Left ventricle myocardium superior (tissue), 1 donor: ENCODE data around the gene ITGA5. TPM values are rescaled to one million over a fixed set of nuclear protein-coding genes. Genes with fewer than 3 reads are reported as not detected.
A peak's percentile ranks its signal among the peaks of the same experiment; 100 is the strongest.

Source experiments
- ATAC-seq: fragments of 200-7000 bp; cut with Tn5 transposase; one replicate; pipeline ENCODE4 v1.9.1; 2020; ENCODE audit warnings: mild to moderate bottlenecking, moderate library complexity
- DNase-seq: peaks from one replicate; pipeline ENCODE4 v3.0.0-alpha.2; 2020
- intact Hi-C: fragments of 100-400 bp; cut with micrococcal nuclease; formaldehyde crosslinking; loops from one replicate; pipeline ENCODE4 v1.11.0; 2022
- total RNA-seq: library from RNA; stranded (reverse); fragmentation: NEBNext Ultra II Directional; extraction: Animal tissue kit (Norgen Biotek cat#: 25700); gene quantifications from one replicate; pipeline ENCODE4 v1.2.1, GENCODE V29; 2021
- donor health status: DM: no; HTN: yes; CAD: no; lungs with severe emphysema.

The ITGA5 gene
- total RNA-seq, 1 donor from 2014 or later, result 44.1 TPM

- intact Hi-C loops, result no loop called here
Measured at GRCh38 chr12:54432815-54433164, 13.7 kb upstream of the ITGA5 start.

GRCh38 chr12:54431911-54432814 is 13.1 kb upstream of the ITGA5 start:
- intact Hi-C loops, result no loop called here
- DNase-seq, result peak; percentile 76
- ATAC-seq, result peak; percentile 77

More at GRCh38 chr12:54432815-54433164, 13.7 kb upstream of the ITGA5 start:
- DNase-seq, result peak; percentile 47
- peak; percentile 56 for ATAC-seq

GRCh38 chr12:54430471-54431069 is 11.5 kb upstream of the ITGA5 start:
- no peak for DNase-seq
- intact Hi-C loops, result no loop called here
- ATAC-seq, result no peak

GRCh38 chr12:54429014-54429471 is 10.0 kb upstream of the ITGA5 start:
- ATAC-seq, result peak; percentile 4
- DNase-seq, result no peak
- intact Hi-C loops, result no loop called here

GRCh38 chr12:54428050-54429013 is 9.3 kb upstream of the ITGA5 start:
- intact Hi-C loops, result no loop called here
- DNase-seq (no peak), ATAC-seq (peak; percentile 20)

- no peak for DNase-seq
- intact Hi-C loops, result no loop called here
- no peak for ATAC-seq
Measured at GRCh38 chr12:54427106-54427505, 8.0 kb upstream of the ITGA5 start.

- intact Hi-C loops, result no loop called here
- ATAC-seq (no peak), DNase-seq (no peak)
Measured at GRCh38 chr12:54426690-54427089, 7.6 kb upstream of the ITGA5 start.

- intact Hi-C loops, result no loop called here
- peak; percentile 62 for DNase-seq
- ATAC-seq, result peak; percentile 13
Measured at GRCh38 chr12:54425702-54426101, 6.6 kb upstream of the ITGA5 start.

- DNase-seq, result no peak
- no peak for ATAC-seq
- intact Hi-C loops, result no loop called here
Measured at GRCh38 chr12:54424224-54424623, 5.2 kb upstream of the ITGA5 start.

GRCh38 chr12:54423816-54424150 is 4.7 kb upstream of the ITGA5 start:
- intact Hi-C loops, result no loop called here
- no peak for ATAC-seq
- DNase-seq, result no peak

GRCh38 chr12:54421879-54422250 is 2.8 kb upstream of the ITGA5 start:
- no peak for DNase-seq
- intact Hi-C loops, result no loop called here
- no peak for ATAC-seq

- intact Hi-C loops, result no loop called here
Measured at GRCh38 chr12:54421175-54421878, 2.3 kb upstream of the ITGA5 start.

GRCh38 chr12:54420766-54421144 is 1.7 kb upstream of the ITGA5 start:
- intact Hi-C loops, result no loop called here
- peak; percentile 25 for ATAC-seq
- DNase-seq, result peak; percentile 63

More at GRCh38 chr12:54421175-54421878, 2.3 kb upstream of the ITGA5 start:
- peak; percentile 73 for ATAC-seq
- peak; percentile 72 for DNase-seq

GRCh38 chr12:54418441-54419087 is 502 bp downstream of the ITGA5 start:
- ATAC-seq (peak; percentile 1), DNase-seq (no peak)
- intact Hi-C loops, result no loop called here

GRCh38 chr12:54417712-54418440 is 1.2 kb downstream of the ITGA5 start:
- ATAC-seq (peak; percentile 13), DNase-seq (peak; percentile 64)
- intact Hi-C loops, result no loop called here

GRCh38 chr12:54416687-54417603 is 2.1 kb downstream of the ITGA5 start:
- no peak for DNase-seq
- intact Hi-C loops, result no loop called here
- no peak for ATAC-seq
